Endothelial cell of umbilical vein (primary cell): ENCODE data around the gene RAD23B.

Experiments used
- MYC ChIP-seq: IDR thresholded peaks from one replicate; pipeline ENCODE4 v1.6.1; 2011; ENCODE audit warnings: mild to moderate bottlenecking, low read depth, low read length
- POLR2A ChIP-seq: IDR thresholded peaks from 2 replicates; pipeline ENCODE4 v1.6.1; 2012; ENCODE audit warnings: low read depth, mild to moderate bottlenecking, control low read depth, low read length
- POLR2AphosphoS5 ChIP-seq: IDR thresholded peaks from 2 replicates; pipeline ENCODE4 v1.6.1; 2012; ENCODE audit warnings: low read depth, mild to moderate bottlenecking, control low read depth, low read length, moderate library complexity; ENCODE audit not compliant: insufficient read depth
- TF ChIP-seq, protein P1 (sequence below), 2 donors: IDR thresholded peaks; 1 replicate in 1 of 2; 2 replicates in 1 of 2; pipeline ENCODE4 v1.5.1; 2011; ENCODE audit warnings: low read length in 2 of 2, mild to moderate bottlenecking in 2 of 2, moderate library complexity in 2 of 2, control low read depth in 1 of 2, inconsistent platforms in 1 of 2, low read depth in 1 of 2; ENCODE audit not compliant: insufficient read depth in 1 of 2; ENCODE audit errors: extremely low read depth in 1 of 2
- TF ChIP-seq, protein P2 (sequence below): IDR thresholded peaks from 2 replicates; pipeline ENCODE4 v1.6.1; 2011; ENCODE audit not compliant: insufficient read depth, insufficient read length

DNA sequence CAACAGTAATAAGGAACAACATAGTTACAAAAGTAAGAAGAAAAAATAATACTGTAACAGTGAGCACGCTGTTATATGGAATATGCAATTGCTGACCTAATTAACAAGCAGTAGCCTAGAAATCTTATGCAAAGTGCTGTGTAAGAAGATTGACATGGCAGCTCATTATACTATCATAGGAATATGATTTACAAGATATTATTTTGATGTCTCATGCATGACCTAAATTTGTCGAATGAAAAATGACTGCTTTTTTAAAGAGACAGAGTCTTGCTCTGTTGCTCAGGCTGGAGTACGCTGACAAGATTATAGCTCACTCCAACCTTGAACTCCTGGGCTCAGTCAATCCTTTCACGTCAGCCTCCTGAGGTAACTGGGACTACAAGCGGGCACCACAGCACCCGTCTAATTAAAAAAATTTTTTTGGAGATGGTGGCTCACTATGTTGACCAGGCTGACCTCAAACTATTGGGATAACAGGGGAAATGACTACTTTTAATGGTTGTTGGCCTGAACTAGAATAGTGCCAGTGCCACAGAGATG is 10.5 kb downstream of the RAD23B start:
- TF ChIP-seq, protein P1, sequence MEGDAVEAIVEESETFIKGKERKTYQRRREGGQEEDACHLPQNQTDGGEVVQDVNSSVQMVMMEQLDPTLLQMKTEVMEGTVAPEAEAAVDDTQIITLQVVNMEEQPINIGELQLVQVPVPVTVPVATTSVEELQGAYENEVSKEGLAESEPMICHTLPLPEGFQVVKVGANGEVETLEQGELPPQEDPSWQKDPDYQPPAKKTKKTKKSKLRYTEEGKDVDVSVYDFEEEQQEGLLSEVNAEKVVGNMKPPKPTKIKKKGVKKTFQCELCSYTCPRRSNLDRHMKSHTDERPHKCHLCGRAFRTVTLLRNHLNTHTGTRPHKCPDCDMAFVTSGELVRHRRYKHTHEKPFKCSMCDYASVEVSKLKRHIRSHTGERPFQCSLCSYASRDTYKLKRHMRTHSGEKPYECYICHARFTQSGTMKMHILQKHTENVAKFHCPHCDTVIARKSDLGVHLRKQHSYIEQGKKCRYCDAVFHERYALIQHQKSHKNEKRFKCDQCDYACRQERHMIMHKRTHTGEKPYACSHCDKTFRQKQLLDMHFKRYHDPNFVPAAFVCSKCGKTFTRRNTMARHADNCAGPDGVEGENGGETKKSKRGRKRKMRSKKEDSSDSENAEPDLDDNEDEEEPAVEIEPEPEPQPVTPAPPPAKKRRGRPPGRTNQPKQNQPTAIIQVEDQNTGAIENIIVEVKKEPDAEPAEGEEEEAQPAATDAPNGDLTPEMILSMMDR (IDR thresholded peaks at IDR 0.05; ENCODE audit: extremely low read depth in 1 of 2, insufficient read depth in 1 of 2, low read depth in 1 of 2, low read length in 2 of 2) = no peak
- TF ChIP-seq POLR2A (no peak), MYC (no peak), POLR2AphosphoS5 (no peak)
- TF ChIP-seq, protein P2, sequence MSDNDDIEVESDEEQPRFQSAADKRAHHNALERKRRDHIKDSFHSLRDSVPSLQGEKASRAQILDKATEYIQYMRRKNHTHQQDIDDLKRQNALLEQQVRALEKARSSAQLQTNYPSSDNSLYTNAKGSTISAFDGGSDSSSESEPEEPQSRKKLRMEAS = no peak
